HG03520 (cell line): ENCODE data around the gene BCR.

Experiments used
- ATAC-seq: cut with Tn5 transposase; IDR thresholded peaks from one replicate; pipeline ENCODE4 v1.9.1; 2021; ENCODE audit warnings: mild to moderate bottlenecking, moderate library complexity; ENCODE audit not compliant: unreplicated experiment

The BCR gene

DNA sequence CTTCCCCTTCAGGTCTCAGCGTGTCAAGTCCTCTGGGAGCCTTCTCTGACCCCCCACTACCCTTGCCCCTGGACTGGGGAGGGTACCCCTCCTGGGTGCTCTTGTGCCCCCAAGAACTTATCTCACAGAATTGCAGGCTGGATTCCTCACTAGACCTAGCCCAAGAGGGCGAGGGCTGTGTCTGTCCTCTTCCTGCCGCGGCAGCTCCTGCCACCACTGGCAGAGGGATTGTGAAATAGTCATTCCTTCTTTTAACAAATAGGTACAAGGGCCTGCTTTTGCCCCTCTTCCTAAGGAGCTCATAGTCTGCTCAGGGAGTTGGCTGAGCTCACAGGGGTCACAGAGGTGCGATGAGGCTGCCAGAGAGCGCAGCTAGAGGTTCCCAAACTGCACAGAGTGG lies 29.5 kb upstream of the BCR start:
- ATAC-seq: no peak

DNA sequence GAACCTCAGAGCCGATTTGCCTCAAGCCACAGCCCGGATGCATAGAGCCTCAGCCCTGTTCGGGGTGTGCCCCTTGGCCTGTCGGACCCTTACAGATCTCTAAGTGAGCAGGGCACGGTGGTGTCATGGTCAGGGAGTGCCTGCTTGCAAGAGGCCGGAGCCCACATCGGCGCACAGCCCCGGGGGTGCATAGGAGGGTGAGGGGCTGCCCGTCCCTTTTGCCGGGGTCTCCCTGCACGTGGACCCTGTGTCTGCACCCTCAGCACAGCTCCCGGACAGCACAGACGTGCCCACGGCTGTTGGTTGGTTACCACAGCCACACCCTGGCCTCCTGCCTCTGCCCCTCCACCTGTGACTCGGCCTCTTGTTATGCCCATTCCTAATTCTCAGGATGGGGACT lies 28.5 kb upstream of the BCR start:
- no peak for ATAC-seq

DNA sequence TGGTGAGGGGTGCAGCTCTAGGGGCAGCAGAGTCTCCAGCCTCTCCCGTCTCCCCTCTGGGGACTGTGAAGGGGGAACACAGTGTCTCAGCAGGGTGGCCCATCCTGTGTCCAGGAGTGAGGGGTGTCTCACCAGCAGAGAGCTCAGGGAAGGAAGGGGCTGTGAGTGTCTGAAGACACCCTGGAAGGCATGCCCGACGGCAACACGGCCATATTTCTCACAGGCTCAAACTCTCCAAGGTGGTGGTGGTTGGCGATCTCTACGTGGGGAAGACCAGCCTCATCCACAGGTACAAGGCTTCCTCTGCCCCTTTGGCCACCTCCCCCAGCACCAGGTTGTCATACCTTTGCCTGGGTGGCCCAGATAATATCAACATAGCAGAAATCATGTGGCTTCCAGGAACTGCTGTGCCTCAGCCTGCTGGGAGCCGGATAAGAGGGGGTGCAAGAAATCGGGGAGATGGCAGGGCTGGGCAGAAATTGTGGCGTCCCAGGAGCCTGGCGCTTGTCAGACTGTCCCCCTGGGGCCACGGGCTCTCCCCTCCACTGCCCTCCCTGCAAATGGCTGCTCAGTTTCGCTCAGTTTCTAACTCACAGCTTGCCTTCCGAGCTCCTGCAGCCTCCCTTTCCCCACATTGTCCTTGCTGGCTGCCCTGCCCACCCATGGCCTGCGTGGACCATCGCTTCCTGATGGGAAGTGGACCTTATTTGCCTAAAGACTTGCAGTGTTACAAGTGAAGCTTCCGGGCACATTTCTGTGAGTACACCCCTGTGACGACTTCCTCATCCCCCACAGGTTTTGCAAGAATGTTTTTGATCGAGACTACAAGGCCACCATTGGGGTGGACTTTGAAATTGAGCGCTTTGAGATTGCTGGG lies 27.8 kb upstream of the BCR start:
- no peak for ATAC-seq

DNA sequence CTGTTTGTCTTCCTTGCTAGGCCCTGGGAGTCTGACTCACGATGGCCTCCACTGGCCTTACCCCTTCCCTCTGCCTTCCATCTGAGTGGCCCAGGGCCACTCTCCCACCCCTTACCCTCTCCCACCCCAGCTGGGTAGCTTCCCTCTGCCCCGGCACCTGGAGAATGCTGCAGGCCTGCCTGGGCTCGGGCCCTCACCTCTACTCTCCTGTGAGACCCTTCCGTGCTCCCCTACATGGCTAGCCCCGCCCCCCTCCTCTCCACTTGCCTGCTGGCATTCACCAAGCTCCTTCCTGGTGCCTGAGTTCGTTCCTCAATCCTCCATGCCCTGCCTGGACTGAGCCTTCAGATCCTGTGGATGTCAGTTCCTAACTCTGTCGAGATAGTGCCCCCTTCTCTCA lies 26.3 kb upstream of the BCR start:
- no peak for ATAC-seq

DNA sequence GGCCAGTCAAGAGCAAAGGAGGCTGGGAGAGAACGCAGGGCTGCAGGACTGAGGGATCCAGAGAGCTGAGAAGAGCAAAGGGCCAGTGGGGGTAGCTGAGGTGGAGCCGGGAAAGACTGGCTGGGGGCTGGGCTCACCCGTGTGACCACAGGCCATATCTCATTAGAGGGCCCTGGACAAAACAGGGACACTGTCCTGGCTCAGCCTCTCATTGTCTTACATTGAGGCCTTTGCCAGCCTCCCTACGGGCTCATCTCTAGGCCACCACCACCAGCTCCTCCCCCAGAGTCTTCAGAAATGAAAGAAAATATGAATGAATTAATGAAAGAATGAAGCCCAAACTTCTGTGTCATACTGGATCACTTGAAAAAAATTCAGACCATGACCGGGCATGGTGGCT lies 25.8 kb upstream of the BCR start:
- ATAC-seq: no peak

DNA sequence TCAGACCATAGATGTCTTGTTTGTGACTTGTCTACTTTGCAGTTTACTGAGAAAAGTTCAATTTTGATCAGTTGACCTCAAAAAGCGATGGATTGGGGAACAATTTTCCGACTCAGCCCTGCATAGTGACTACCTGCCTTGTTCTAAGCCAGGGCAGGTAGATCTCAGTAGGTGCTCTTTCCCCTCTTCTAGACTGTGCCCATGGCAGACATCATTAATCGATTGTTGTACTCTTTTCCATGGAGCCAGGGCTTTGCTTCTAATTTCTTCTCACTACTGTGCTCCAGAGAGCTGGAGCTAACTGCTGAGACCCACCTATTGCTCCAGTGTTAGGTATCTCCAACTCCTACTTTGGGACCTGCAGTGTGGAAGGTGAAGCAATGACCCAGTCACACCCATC lies 25.2 kb upstream of the BCR start:
- ATAC-seq: no peak

DNA sequence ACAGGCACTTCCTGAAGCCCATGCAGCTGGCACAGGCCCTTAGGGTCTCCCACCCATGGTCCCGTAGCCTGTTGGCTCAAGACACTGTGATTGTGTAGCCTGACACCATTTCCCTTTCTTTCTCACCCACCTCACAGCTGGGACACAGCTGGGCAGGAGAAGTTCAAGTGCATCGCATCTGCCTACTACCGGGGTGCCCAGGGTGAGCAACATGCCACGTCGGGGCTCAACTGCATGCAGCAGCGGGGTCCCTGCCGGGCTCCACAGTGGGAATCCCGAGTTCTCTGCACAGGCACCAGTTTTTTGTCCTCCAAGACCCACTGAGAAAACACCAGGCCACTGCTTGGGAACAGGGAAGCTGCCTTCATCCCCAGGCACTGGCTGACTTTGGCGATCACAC lies 24.5 kb upstream of the BCR start:
- ATAC-seq: no peak

DNA sequence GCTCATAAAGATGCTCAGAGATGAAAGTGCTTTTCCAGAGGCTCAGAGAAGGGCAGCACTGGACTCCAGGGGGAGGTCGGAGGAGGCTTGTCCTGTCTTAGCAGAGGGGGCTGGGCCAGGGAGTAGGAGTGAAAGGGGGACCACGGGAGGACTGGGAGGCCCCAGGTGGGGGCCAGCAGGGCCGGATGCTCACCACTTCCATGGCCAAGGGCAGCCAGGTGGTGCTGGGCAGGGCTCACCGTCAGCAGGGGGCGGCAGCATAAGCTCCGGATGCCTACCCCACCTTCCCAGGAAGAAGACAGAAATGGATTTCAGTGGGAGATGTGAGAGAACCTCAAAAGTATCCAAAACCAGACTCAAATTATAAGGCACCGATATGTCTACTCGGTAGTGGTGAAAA lies 24.0 kb upstream of the BCR start:
- ATAC-seq: no peak

DNA sequence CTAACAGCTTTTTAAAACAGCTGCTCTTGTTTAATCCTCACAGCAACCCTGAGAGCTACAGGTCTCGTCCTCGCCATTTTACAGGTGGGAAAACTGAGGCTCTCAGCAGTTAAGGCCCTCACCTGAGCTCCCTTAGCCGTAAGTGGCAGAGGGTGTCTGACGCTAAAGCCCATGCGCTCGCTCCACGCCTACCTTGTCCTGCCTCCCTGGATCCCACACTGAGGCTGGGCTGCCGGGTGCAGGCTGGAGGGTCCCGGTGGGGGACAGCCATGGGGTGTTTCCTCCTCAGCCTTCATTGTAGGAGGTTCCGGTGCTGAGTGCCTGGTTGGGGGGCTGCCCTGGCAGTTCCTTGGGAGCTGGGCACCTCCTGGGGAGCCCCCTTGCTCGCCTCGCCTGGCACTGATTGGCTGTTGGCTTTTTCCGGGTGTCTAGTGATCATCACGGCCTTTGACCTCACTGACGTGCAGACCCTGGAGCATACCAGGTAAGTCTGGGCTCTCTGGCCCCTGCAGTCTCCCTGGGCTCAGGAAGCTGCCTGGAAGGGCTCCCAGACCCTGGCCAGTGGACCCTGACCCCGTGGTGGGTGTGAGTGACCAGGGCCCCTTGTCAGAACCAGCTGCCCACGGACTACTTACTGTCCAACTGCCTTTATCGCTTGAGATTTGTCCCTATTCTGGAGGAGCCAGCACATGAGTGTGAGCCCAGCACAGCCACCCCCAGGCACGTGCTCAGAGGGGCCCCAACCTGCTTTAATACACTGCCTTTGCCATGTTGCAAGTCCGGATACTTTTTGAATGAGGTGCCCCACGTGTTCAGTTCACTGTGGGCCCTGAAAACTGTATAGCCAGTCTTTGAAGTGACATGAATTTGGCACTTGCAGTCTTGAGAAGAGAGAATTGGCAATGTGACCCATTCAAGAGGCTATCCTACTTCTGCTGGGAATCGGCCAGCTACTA lies 22.5 kb upstream of the BCR start:
- no peak for ATAC-seq

DNA sequence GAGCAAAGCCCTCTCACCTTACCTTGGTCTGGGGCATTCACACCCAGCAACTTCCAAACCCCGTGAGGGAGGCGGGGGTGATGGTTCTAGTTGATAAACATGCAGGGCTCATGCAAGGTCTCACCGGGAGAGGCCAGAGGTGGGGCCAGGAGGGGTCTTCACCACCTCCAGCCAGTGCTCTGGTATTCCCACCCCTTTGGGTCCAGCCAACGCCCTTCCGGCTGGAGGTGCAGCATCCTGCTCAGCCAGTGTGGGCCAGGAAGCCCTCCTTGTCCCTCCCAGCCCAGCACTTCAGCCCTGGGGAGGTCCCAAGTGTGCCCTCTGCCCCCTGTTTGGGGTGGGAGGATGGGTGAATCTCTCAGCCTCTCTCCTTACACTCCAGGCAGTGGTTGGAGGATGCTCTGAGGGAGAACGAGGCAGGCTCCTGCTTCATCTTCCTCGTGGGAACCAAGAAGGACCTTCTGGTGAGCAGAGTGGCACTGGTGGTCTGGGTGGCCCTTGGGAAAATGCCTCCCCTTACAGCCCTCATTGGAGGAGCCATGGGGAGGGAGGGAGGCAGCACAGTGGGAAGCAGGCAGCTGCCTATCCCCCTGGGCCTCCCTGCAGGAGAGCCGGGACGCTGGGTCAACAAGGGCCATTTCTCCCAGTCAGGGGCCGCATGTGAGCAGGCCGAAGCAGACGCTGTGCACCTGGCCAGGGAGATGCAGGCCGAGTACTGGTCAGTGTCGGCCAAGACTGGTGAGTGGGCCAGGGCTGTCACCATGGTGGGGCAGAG lies 21.6 kb upstream of the BCR start:
- ATAC-seq: no peak

DNA sequence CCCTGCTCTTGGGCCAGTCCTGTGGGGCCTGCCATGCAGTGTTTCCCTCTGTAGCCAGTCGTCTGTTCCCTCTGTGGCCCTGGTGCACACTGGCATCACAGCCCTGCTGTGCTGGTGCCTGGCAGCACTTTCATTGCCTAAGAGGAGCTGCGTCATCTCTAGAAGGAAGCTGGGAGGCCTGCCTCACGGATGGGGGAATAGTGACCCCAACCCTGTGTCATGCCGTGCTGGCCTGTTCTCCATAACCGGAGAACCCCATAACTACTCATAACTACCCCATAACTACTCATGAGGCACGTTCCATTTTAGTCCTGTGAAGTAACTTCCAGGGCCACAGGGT lies 21.0 kb upstream of the BCR start:
- ATAC-seq: no peak

DNA sequence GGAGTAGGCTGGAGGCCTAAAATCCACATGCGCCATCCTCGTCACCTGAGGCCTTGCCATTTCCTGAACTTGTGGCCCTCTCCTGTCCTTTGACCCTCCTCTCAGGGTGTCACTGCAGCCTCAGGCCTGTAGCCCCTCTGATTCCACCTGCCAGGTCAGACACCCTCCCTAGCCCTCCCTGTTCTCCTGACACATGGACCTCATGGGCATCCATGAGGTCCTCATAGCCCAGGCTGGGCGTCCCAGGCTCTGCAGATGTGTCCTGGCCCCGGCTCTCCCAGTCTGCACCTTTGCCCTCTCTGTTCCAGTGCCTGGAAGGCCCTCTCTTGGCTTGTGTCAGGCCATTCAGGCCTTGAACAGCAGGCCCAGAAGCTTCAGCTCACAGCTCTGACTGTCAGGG lies 19.3 kb upstream of the BCR start:
- no peak for ATAC-seq

DNA sequence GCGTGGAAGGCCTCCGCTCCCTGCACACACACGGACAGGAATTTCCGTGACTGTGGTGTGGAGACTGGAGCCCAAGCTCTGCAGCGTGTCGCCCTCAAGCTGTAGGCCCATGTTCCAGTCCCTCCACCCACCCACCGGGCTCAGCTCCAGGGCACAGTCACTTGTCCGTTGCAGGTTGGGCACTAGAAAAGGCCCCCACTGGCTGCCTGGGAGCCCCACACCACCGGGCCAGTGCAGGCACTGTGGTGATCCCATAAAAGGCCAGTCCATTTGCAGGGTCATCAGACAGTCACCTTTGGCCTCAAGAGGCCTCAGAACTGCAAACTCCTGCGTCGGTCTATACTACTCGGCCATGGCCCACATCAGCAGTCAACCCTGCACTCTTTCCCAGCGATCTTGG lies 18.7 kb upstream of the BCR start:
- ATAC-seq: no peak

DNA sequence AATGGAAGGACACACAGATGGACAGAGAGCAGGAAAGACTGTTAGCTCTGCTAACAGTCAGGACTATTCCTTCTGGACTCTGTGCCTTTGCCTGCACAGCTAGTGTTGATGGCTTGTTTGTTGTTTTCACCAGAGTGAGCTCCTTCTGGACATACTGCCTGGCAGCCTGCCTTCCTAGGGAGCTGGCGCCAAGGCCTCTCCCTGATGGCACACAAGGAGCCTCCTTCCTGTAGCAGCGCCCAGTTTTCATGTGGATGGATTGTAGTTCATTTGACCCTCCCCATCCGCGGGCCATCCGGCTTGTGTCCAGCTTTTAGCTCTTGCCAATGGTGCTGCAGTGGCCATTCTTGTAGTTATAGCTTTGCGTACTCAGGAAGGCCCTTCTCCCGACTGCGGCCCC lies 16.6 kb upstream of the BCR start:
- ATAC-seq: no peak

DNA sequence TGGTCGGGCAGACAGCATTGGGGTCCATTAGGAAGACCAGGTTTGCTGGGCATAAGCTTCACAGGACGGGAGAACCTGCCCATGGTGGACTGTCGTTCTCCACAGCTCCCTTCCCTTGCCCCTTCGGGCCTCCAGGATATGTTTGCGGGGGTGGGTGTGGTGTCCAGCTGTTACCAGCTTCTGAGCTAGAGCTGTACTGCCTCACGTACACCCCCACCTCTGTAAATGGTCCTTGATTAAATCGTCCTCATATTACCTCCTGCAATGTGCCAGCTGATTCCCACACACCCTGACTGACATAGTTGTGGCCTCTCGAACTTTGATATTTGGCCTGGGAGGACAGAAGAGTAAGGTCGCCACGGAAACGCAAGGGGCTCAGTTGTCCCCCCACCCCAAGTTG lies 16.2 kb upstream of the BCR start:
- ATAC-seq: no peak

DNA sequence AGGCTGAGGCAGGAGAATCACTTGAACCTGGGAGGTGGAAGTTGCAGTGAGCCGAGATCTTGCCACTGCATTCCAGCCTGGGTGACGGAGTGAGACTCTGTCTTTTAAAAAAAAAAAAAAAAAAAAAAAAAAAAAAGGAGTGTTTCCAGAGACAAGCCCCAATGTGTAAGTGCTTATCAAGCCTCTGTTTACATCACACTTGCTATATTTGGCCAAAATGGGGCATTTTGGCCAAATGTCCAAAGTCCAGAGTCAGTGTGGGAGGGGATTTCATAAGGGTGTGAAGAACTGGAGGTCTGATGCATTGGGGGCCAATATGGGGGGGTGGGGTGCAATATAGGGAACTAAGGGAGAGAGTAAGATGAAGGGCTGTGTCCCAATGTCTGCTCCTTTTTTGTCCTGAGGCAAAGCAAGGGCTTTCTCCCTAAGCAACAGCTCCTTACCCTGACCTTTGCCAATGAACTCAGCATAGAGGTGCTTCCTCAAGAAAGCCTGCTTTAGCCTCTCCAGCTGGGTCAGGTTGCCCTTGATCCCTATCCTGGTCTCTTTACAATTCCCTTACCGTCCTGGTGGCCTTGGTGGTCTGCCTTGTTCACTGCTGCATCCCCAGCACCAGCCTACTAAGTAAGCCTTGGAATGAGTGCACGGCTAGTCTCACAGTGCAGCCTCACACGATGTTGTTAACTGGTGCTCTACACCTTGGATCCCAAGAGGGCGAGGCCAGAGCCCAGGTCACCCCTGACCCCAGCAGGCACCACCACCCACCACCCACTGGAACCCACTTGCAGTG lies 14.1 kb upstream of the BCR start:
- no peak for ATAC-seq

DNA sequence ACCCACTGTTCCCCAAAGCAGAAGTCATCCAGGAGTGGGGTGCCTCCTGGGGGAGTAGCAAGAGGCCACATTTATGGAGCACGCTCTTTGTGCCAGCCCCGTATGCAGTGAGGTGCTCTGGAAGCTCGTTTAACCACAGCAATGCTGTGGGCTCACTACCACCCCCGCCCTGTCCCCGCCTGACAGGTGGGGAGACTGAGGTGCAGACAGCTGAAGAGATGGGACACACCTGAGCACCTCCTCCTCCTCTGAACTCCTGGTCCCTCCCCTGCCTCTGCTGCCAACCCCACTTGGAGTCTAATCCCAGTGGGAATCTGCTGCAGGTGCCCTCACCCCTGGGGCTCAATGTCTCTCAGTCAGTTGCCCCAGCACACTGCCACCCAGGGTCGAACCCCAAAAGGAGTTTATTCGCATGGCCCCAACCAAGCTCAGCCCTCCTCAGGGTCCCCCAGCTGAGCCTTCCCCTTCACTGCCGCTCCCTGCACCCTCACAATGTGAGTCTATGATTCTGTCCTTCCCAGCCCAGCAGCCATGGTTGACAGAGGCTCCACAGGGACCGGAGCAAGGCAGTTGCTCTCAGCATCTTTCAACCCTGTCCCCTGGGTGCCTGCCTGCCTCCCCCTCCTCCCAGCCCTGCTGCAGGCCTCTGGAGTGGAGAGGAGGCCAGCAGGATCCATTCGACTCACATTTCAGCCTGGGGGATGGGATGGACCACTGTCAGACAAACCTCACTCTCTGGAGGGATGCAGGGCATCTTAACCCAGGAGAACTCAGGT lies 13.3 kb upstream of the BCR start:
- no peak for ATAC-seq

DNA sequence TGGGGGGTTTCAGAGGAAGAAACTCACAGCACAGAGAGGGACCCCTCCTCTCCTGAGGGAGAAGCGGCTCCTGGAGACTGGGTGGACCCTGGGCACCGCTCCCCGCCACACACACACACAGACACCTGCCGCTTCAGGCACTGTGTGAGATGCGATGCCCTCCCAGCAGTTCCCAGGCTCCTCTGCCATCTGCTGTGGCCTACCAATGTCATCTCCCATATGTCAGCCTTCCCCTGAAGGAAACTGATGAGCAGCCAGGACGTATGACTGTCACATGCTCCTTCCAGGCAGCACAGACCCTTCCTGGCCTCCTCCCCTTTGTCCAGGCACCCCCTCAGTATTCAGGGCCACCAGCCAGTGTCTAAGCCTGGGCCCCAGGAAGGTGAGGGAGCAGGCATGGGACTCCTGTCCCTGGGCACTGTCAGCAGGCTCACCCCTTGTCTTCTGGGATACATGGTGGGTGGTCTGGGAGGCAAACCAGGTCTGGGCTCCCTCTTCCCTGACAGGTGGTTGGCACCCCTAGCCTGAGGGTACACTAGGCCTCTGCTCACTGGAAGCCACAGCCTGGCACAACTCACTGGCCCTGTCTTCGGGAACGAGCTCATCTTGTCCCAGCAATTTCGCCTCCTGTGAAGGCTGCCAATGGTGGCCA lies 11.8 kb upstream of the BCR start:
- no peak for ATAC-seq

DNA sequence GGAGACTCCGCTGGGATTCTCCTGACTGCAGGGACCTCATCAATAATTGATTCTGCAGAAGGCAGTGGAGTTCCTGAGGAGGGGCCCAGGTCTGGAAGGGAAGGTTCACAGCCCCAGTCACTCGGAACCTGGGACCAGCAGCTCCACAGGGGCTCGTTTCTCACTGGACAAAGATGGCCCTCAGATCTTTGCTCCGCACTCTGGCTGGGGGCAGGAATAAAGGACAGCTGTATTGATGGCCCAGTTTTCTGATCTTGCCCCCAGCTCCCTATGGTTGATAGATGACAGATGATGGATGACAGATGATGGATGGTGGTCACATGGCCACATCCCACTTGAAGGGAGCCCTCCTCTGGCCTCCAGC lies 11.3 kb upstream of the BCR start:
- no peak for ATAC-seq
